Measurements from ENCODE around the gene RAB3D. TPM values are rescaled to one million over a fixed set of nuclear protein-coding genes. Genes with fewer than 3 reads are reported as not detected.
A peak's percentile ranks its signal among the peaks of the same experiment; 100 is the strongest.

Gene RAB3D
- total and polyA plus RNA-seq, 4 donors = 16.0 to 73.2 (median 23.3) TPM

DNA sequence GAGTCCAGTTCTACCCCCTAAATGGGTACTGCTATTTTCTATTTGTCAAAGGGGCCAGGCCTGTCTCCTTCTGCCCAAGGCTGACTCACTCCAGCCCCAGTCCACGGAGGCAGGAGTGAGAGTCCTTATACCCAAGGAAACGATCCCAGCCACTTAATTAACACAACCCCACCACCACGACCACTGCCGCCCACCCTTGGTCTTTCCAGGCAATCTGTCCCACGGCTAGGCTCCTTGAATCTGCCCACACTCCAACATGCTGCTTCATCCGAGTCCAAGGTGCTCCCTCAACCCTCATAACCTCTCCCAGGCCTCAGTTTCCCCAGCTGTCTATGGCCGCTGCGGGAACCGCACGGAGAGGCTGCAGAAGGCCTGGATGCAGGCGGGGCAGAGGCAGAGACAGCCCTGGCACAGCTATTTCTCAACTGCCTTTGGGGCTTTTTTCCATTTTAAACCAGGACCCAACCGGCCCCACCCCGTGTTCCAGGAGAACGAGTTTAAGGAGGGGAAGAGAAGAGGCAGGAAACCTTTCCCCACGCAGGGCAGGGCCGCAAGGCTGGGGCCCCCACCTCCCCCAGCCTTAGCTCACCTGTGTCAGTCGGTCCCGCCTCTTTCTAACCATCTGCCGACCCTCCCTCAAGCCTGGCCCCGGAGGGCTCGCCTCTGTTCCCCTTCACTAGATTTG is 746 bp downstream of the RAB3D start:
- peak overlapping the region in 1 of 2 donors; percentile 78 for H3K27ac ChIP-seq (ENCODE audit: low read depth in 1 of 2, low read length in 1 of 2)
- peaks cover 3 to 30% (median 23%) of the 10 kb centered on the region in 4 donors for H3K36me3 ChIP-seq (ENCODE audit: control insufficient read depth in 4 of 4, insufficient read depth in 4 of 4, low read length in 4 of 4)
- peaks cover 0 to 15% (median 0%) of the 10 kb centered on the region in 5 donors for H3K4me1 ChIP-seq (ENCODE audit: control insufficient read depth in 5 of 5, insufficient read depth in 5 of 5, low read length in 5 of 5)
- peak in 1 of 3 donors; percentile 22 for DNase-seq
- no peaks in the 10 kb centered on the region for H3K27me3 ChIP-seq (ENCODE audit: control insufficient read depth in 3 of 3, insufficient read depth in 3 of 3, low read length in 2 of 3)
- WGBS, 2 donors = 14 to 17% methylated on average over 21 of the region's 21 CpGs
- H3K9ac ChIP-seq (ENCODE audit: insufficient read depth in 1 of 2, low read length in 2 of 2) = no peak overlapping the region
- H3K9me3 ChIP-seq (ENCODE audit: control insufficient read depth in 4 of 4, insufficient read depth in 3 of 4, low read length in 3 of 4) = peaks cover 0 to 2% (median 0%) of the 10 kb centered on the region in 4 donors
- peak overlapping the region; percentile 69 for H3K4me3 ChIP-seq
- TF ChIP-seq, protein P1, sequence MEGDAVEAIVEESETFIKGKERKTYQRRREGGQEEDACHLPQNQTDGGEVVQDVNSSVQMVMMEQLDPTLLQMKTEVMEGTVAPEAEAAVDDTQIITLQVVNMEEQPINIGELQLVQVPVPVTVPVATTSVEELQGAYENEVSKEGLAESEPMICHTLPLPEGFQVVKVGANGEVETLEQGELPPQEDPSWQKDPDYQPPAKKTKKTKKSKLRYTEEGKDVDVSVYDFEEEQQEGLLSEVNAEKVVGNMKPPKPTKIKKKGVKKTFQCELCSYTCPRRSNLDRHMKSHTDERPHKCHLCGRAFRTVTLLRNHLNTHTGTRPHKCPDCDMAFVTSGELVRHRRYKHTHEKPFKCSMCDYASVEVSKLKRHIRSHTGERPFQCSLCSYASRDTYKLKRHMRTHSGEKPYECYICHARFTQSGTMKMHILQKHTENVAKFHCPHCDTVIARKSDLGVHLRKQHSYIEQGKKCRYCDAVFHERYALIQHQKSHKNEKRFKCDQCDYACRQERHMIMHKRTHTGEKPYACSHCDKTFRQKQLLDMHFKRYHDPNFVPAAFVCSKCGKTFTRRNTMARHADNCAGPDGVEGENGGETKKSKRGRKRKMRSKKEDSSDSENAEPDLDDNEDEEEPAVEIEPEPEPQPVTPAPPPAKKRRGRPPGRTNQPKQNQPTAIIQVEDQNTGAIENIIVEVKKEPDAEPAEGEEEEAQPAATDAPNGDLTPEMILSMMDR (IDR thresholded peaks at IDR 0.05; ENCODE audit: control extremely low read depth, extremely low read depth) = no peak
- ATAC-seq (ENCODE audit: insufficient read depth, low FRiP score) = peak; percentile 21

DNA sequence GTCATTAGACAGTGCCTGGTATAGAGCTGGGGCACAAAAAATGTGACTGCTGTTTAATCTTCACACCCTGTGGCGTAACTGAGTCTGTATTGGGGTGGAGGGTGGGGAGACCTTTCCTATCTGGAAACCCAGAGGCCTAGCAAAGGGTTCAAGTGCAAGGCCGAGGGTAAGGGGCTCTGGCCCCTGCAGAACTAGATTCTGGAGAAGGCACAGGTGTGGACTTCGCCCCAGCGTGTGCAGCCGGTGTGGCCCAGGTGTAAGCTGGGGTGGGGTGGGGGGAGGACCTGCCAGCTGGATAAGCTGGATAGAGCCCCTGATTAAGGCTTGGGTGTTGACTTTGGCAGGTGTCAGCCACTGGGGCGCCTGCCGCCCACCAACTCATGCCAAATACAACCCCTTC is 1.3 kb downstream of the RAB3D start:
- no peak overlapping the region for H3K9ac ChIP-seq (ENCODE audit: insufficient read depth in 1 of 2, low read length in 2 of 2)
- no peak overlapping the region for H3K4me3 ChIP-seq
- H3K36me3 ChIP-seq (ENCODE audit: control insufficient read depth in 4 of 4, insufficient read depth in 4 of 4, low read length in 4 of 4) = peaks cover 3 to 34% (median 25%) of the 10 kb centered on the region in 4 donors
- no peaks in the 10 kb centered on the region for H3K27me3 ChIP-seq (ENCODE audit: control insufficient read depth in 3 of 3, insufficient read depth in 3 of 3, low read length in 2 of 3)
- ATAC-seq (ENCODE audit: insufficient read depth, low FRiP score) = no peak
- no peak for DNase-seq
- TF ChIP-seq, protein P1 (IDR thresholded peaks at IDR 0.05; ENCODE audit: control extremely low read depth, extremely low read depth) = no peak
- 75 to 81% methylated on average over 7 of the region's 7 CpGs for WGBS, 2 donors
- H3K9me3 ChIP-seq (ENCODE audit: control insufficient read depth in 4 of 4, insufficient read depth in 3 of 4, low read length in 3 of 4) = peaks cover 0 to 2% (median 0%) of the 10 kb centered on the region in 4 donors
- peaks cover 0 to 15% (median 0%) of the 10 kb centered on the region in 5 donors for H3K4me1 ChIP-seq (ENCODE audit: control insufficient read depth in 5 of 5, insufficient read depth in 5 of 5, low read length in 5 of 5)
- H3K27ac ChIP-seq (ENCODE audit: low read depth in 1 of 2, low read length in 1 of 2) = peak overlapping the region in 1 of 2 donors; percentile 78

DNA sequence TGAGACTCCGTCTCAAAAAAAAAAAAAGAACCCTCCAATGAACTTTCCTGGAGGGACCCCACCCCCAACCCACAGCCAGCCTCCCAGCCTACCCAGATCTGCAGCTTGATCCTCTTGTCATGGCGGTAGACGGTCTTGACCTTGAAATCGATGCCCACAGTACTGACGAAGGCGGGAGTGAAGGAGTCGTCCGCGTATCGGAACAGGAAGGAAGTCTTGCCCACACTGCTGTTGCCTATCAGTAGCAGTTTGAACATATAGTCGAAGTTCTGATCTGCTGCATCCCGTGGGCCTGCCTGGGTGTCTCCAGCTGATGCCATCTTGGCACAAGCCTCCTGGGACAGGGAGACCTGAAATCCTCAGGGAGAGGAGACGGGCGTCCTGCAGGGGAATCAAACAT is 2.4 kb downstream of the RAB3D start:
- DNase-seq (no peak), ATAC-seq (ENCODE audit: insufficient read depth, low FRiP score) (no peak)
- H3K4me1 ChIP-seq (ENCODE audit: control insufficient read depth in 5 of 5, insufficient read depth in 5 of 5, low read length in 5 of 5) = peaks cover 0 to 15% (median 0%) of the 10 kb centered on the region in 5 donors
- WGBS, 2 donors = 47 to 67% methylated on average over 14 of the region's 14 CpGs
- H3K9me3 ChIP-seq (ENCODE audit: control insufficient read depth in 4 of 4, insufficient read depth in 3 of 4, low read length in 3 of 4) = peaks cover 0 to 2% (median 0%) of the 10 kb centered on the region in 4 donors
- H3K27me3 ChIP-seq (ENCODE audit: control insufficient read depth in 3 of 3, insufficient read depth in 3 of 3, low read length in 2 of 3) = no peaks in the 10 kb centered on the region
- no peak overlapping the region for H3K9ac ChIP-seq (ENCODE audit: insufficient read depth in 1 of 2, low read length in 2 of 2)
- H3K36me3 ChIP-seq (ENCODE audit: control insufficient read depth in 4 of 4, insufficient read depth in 4 of 4, low read length in 4 of 4) = peaks cover 7 to 38% (median 26%) of the 10 kb centered on the region in 4 donors
- no peak overlapping the region for H3K27ac ChIP-seq (ENCODE audit: low read depth in 1 of 2, low read length in 1 of 2)
- TF ChIP-seq, protein P1 (IDR thresholded peaks at IDR 0.05; ENCODE audit: control extremely low read depth, extremely low read depth) = no peak
- no peak overlapping the region for H3K4me3 ChIP-seq

All from lung (tissue), 12 donors.